Activated CD4-positive, alpha-beta T cell treated with anti-CD3 and anti-CD28 coated beads, Interleukin-2, amount 10 ng/mL, durations not matched to agents 24 days and 14 days (primary cell): ENCODE measurements around the gene EFNA5. TPM values are rescaled to one million over a fixed set of nuclear protein-coding genes. Genes with fewer than 3 reads are reported as not detected.
A peak's percentile ranks its signal among the peaks of the same experiment; 100 is the strongest.

ENCODE experiments used
- DNase-seq: peaks from one replicate; pipeline ENCODE4 v3.0.0; 2022
- H3K27ac Mint-ChIP-seq: one replicate; pipeline ENCODE4 v1.8.0; 2022; ENCODE audit warnings: mild to moderate bottlenecking, mixed read lengths
- H3K27me3 Mint-ChIP-seq: one replicate; pipeline ENCODE4 v1.8.0; 2022; ENCODE audit warnings: mixed read lengths
- H3K36me3 Mint-ChIP-seq: one replicate; pipeline ENCODE4 v1.8.0; 2022; ENCODE audit warnings: low read depth, mild to moderate bottlenecking, mixed read lengths
- H3K4me1 Mint-ChIP-seq: one replicate; pipeline ENCODE4 v1.8.0; 2021; ENCODE audit warnings: mixed read lengths
- H3K4me3 Mint-ChIP-seq: one replicate; pipeline ENCODE4 v1.8.0; 2022; ENCODE audit warnings: mild to moderate bottlenecking, moderate library complexity, mixed read lengths
- H3K9me3 Mint-ChIP-seq: one replicate; pipeline ENCODE4 v1.8.0; 2021; ENCODE audit warnings: mixed read lengths
- intact Hi-C: fragments of 100-400 bp; cut with micrococcal nuclease; formaldehyde crosslinking; loops from one replicate; pipeline ENCODE4 v1.15.1; 2023
- total RNA-seq: library from RNA; stranded (reverse); gene quantifications from 2 replicates; pipeline ENCODE4 v1.2.3, GENCODE V29; 2022

Gene EFNA5
- total RNA-seq, 1 donor from 2014 or later = not detected

DNA sequence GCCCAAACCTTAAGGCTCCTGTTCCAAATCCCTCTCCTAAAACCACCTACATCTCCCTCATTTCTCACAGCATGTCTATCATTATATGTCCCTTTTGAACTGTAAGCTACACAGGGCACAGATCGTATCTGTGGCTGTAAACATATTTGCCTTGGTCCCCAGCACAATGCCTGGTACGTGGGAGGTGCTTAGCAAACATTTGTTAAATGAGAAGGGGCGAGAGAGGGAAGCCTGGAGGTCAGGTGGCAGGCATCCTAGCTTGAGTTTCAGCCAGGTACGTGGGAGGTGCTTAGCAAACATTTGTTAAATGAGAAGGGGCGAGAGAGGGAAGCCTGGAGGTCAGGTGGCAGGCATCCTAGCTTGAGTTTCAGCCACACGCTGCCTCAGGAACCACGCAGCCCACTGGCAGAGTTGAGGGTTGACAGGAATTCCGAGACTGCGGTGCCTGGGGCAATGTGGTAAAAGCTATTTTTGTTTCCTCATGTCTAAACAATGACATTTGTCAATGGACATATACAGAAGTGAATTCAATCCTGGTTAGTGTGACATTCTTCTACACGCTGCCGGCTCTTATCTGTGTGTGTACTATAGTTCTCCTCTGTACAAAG lies 113.6 kb downstream of the EFNA5 start:
- Mint-ChIP-seq H3K4me3 (no peak overlapping the region), H3K36me3 (no peaks in the 10 kb centered on the region), H3K27me3 (peaks cover 14% of the 10 kb centered on the region), H3K27ac (no peak overlapping the region), H3K4me1 (no peaks in the 10 kb centered on the region), H3K9me3 (no peaks in the 10 kb centered on the region)
- intact Hi-C loops = no loop called here
- DNase-seq = no peak

DNA sequence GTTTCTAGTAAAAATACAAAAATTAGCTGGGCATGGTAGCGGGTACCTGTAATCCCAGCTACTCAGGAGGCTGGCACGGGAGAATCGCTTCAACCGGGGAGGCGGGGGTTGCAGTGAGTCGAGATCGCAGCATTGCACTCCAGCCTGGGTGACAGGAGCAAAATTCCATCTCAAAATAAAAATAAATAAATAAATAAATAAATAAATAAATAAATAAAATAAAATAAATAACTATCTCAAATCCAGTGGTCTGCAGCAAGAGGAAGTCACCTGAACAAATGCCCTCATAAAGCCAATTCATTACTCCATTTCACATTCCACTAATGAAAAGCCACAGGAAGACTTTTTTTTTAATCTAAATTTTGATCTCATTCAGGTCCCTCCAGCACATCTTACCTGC lies 114.2 kb downstream of the EFNA5 start:
- no peak for DNase-seq
- Mint-ChIP-seq H3K4me3 (no peak overlapping the region), H3K27ac (no peak overlapping the region), H3K27me3 (peaks cover 14% of the 10 kb centered on the region), H3K36me3 (no peaks in the 10 kb centered on the region), H3K9me3 (no peaks in the 10 kb centered on the region), H3K4me1 (no peaks in the 10 kb centered on the region)
- intact Hi-C loops = no loop called here

DNA sequence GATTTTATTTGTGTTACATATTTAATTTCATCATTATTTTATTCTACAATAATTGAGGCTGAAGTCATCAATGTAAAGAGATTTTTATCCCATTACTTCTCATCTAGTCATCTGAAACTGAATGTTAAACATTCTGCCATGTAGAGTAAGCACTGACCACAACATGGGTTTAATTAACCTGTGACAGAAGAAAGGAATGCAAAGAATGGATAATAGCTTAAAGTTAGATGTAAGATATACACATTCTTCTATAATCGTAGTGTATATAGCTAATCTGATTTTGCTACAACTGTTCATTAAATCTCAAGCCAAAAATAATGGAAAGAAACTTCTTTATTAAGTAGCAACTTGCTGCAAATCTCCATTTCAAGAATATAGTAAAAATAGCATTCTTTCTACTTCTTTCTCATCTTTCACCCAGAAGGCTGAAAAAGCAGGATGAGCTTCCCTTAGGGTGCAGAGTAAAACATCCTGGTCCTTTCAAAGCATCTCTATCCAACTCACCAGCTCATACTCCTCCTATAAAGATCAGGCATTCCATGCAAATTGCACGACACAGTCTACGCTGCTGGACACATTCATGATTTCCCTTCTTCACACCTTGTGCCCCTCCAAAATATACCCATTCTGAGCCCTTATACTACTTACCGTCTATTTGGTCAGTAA lies 115.2 kb downstream of the EFNA5 start:
- H3K4me3 Mint-ChIP-seq = no peak overlapping the region
- H3K27me3 Mint-ChIP-seq = peaks cover 14% of the 10 kb centered on the region
- no peaks in the 10 kb centered on the region for H3K4me1 Mint-ChIP-seq
- H3K27ac Mint-ChIP-seq = no peak overlapping the region
- DNase-seq = no peak
- intact Hi-C loops = no loop called here
- H3K9me3 Mint-ChIP-seq = no peaks in the 10 kb centered on the region
- H3K36me3 Mint-ChIP-seq = no peaks in the 10 kb centered on the region

DNA sequence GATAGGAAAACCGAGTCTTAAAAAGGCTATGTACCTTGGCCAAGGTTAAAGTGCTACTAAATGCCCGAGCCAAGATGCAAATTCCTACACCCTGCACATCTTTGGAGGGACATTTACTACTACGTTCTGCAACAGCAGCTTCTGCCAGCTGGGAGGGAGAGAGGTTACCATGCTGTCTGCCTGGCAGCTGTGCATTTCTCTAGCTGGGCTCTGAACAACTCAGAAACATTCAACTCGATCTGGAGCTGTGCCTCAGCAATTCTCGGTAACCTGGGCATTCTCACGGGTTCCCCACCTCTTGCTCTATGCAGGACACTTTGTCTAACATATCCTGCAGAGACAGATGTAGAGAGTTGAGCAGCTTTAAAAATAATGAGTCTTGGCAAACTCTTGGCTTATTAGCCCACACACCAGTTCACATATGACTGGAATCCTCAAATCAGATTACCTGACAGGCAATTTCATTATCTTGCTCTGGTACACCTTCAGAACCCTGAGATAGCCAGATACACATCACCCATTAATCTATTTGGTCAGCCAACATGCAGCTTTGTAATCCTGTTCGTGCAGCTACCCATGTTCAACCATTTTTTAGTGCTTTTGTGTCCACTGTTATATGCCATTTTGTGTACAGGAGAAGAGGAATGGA lies 115.8 kb downstream of the EFNA5 start:
- H3K4me3 Mint-ChIP-seq = no peak overlapping the region
- H3K9me3 Mint-ChIP-seq = no peaks in the 10 kb centered on the region
- no peak overlapping the region for H3K27ac Mint-ChIP-seq
- H3K36me3 Mint-ChIP-seq = no peaks in the 10 kb centered on the region
- intact Hi-C loops = no loop called here
- DNase-seq = no peak
- no peaks in the 10 kb centered on the region for H3K4me1 Mint-ChIP-seq
- H3K27me3 Mint-ChIP-seq = peaks cover 11% of the 10 kb centered on the region

DNA sequence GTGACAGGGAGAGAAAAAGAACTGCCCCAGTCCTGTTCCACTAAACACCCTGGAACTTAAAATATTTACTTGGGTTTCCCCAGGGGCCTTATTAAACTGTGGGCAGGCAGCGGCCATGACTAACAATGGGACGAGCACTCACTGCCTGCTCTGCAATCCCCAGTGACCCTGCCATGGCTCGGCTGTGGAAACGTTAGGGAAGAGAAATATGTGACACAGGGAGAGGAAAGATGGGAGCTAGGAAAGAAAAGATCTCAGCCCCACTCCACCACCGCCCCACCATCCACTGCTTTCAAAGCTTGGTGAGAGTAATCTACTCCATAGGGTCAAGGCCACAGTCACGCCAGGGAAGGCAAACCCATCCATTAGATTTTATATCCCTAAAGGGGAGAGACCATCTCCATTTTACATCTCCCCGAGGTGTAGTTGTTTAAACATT lies 117.6 kb downstream of the EFNA5 start:
- H3K36me3 Mint-ChIP-seq = no peaks in the 10 kb centered on the region
- H3K4me1 Mint-ChIP-seq = no peaks in the 10 kb centered on the region
- intact Hi-C loops = no loop called here
- DNase-seq = no peak
- no peaks in the 10 kb centered on the region for H3K9me3 Mint-ChIP-seq
- H3K27me3 Mint-ChIP-seq = peaks cover 6% of the 10 kb centered on the region
- no peak overlapping the region for H3K4me3 Mint-ChIP-seq
- no peak overlapping the region for H3K27ac Mint-ChIP-seq

DNA sequence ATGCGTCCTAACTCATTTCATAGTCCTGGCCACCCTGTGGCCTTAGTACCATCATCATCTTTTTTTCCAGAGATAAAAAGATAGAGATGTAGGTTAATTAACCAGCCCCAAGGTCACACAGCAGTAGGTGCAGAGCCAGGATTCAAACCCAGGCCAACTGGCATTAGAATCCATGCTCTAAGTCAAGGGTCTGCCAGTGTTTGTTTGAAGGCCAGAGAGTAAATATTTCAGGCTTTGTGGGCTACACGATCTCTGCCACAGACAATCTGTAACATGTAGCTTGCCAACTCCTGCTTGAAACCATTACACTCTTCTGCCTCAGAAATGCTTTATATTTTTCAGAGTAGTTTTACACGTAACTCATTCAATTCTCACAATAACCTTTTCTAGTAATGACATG lies 119.6 kb downstream of the EFNA5 start:
- H3K27ac Mint-ChIP-seq = no peak overlapping the region

DNA sequence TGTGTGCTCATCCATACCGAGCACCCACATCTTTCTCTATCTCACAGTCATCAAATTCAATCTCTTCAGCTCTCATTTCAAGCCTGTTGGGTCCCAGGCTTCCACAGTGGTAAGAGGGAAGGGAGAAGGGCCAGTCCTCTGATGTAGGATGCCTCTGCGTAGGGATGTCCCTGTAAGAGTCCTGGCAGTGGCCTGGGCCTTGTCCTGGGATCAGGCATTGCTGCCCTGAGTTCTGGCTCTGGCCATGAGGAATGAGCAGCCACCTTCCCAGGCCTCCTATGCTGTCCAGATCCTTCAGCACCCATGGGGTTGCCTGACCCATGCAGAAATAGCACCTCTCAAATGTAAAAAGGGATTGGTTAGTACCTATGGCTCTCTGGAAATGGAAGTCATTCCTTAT lies 121.2 kb downstream of the EFNA5 start:
- H3K27me3 Mint-ChIP-seq = peaks cover 4% of the 10 kb centered on the region

More for the DNA sequence above, 119.6 kb downstream of the EFNA5 start:
- no peaks in the 10 kb centered on the region for H3K36me3 Mint-ChIP-seq
- DNase-seq = peak; percentile 32
- intact Hi-C loops = no loop called here
- peaks cover 6% of the 10 kb centered on the region for H3K27me3 Mint-ChIP-seq
- no peaks in the 10 kb centered on the region for H3K4me1 Mint-ChIP-seq
- H3K9me3 Mint-ChIP-seq = no peaks in the 10 kb centered on the region
- H3K4me3 Mint-ChIP-seq = no peak overlapping the region

DNA sequence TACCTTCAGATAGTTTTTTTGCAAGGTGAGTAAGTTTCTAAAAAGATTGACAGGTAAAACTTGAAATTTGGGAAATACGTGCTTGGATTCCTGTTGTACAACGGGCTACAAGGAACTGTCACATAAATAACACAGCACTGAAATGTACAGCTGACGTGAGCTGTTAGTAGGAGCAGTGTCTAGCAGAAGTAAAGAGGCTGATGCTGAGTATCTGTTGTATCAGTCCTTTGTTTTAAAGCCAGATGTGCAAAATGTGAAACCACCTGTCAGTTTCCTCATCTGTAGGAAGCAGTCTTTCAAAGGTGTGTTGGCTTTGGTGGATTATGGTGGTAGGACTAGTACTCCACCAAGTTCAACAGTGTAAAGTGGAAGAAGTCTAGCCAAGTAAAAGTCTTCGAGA lies 122.3 kb downstream of the EFNA5 start:
- Mint-ChIP-seq H3K36me3 (no peaks in the 10 kb centered on the region), H3K27ac (no peak overlapping the region), H3K27me3 (peaks cover 4% of the 10 kb centered on the region), H3K4me3 (no peak overlapping the region), H3K4me1 (no peaks in the 10 kb centered on the region), H3K9me3 (no peaks in the 10 kb centered on the region)
- intact Hi-C loops = no loop called here
- DNase-seq = no peak

More for the DNA sequence above, 121.2 kb downstream of the EFNA5 start:
- peak; percentile 47 for DNase-seq
- Mint-ChIP-seq H3K9me3 (no peaks in the 10 kb centered on the region), H3K27ac (no peak overlapping the region), H3K4me1 (no peaks in the 10 kb centered on the region), H3K4me3 (no peak overlapping the region), H3K36me3 (no peaks in the 10 kb centered on the region)
- intact Hi-C loops = no loop called here

DNA sequence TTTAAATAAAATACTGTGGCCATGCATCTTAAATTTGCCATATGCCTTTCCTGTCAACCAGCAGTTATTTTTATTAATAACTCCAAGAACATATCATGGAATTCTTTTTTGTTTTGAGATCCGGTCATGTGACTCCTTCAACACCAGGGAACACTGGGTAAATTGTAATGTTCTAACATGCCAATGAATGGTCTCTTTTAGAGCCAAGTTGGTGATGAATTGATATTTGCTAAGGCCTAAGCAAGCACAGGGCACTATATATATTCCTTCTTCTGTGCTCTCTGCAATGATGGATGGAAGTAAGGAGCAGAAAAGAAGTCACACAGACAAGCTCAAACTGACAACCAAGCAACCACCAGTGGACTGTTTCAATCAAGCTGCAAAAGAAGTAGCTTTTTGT lies 124.0 kb downstream of the EFNA5 start:
- DNase-seq = no peak
- no peaks in the 10 kb centered on the region for H3K9me3 Mint-ChIP-seq
- no peak overlapping the region for H3K27ac Mint-ChIP-seq
- H3K4me3 Mint-ChIP-seq = no peak overlapping the region
- H3K27me3 Mint-ChIP-seq = peaks cover 8% of the 10 kb centered on the region
- H3K4me1 Mint-ChIP-seq = no peaks in the 10 kb centered on the region
- intact Hi-C loops = no loop called here
- H3K36me3 Mint-ChIP-seq = no peaks in the 10 kb centered on the region

DNA sequence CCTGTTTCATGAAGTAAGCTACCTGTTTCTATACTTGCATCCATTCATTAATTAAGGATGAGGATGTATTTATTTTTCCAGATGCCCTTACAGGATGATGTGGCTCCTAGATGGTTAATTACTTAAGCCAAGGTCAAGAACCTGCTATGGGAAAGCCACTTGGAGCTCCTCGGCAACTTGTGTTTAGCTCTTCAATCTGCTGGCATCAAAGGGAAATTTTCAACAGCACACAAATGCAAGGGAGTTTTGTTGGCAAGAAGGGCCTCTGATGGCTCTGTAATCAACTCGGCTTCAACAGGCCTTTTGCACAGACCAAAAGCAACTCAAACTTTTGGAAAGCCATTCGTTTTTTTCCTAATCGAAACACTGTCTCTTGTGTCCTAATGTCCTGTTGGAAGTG lies 125.3 kb downstream of the EFNA5 start:
- Mint-ChIP-seq H3K9me3 (no peaks in the 10 kb centered on the region), H3K4me3 (no peak overlapping the region), H3K4me1 (no peaks in the 10 kb centered on the region), H3K36me3 (no peaks in the 10 kb centered on the region), H3K27ac (no peak overlapping the region), H3K27me3 (peaks cover 6% of the 10 kb centered on the region)
- intact Hi-C loops = no loop called here
- no peak for DNase-seq

DNA sequence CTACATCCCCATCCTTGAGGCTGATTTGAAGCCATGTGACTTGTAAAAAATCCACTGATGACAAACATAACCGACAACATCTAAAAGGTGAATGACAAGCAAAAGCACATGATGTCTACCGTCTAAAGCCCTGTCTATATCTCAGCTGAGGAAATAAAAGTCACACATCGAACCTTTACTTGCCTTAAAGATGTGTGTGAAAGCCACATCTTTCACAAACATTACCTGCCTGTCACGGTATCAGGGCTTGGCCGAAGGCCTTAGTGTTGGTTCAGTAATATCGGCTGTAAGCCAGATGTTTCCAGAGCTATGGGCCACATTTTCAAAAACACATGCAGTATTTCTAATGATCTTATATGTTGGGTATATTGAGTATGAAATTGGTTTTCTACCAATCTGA lies 125.8 kb downstream of the EFNA5 start:
- Mint-ChIP-seq H3K27me3 (peaks cover 7% of the 10 kb centered on the region), H3K4me1 (no peaks in the 10 kb centered on the region), H3K36me3 (no peaks in the 10 kb centered on the region), H3K27ac (no peak overlapping the region), H3K9me3 (no peaks in the 10 kb centered on the region), H3K4me3 (no peak overlapping the region)
- intact Hi-C loops = no loop called here
- no peak for DNase-seq

DNA sequence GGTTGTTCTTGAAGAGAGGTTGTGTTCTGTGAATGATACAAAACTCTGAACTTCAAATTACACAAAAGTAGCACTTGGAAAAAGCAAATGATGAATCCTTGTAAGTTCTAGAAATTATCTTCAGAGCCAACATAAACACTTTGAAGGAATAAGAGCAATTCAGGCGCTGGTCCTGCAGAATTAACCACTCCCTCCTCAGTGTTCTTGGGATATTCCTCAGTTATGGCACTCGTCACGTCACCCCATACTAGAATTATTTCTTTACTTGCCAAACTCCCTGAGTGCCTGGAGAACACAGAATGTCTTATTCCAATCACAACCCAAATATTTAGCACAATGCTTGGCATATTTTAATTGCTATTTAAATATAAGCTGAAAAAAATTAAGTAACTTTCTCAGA lies 126.3 kb downstream of the EFNA5 start:
- no peaks in the 10 kb centered on the region for H3K9me3 Mint-ChIP-seq

DNA sequence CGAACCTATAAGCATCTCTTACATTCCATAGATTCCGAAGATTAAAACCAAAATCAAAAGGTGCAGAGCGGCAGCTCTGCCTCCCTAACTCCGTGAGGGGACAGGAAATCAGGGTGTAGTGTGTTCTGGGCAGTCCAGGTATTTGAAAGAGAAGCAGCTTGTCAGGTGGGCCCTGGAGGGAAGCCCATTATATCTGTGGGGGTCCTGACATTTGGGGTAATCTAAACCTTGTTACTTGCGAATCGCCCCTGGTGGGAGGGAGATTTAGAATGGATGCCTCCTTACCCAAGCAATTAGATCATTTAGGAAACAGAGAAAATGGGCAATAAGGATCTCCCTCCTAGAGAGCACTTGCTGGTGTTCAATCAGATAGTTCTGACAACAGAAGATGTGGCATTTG lies 126.9 kb downstream of the EFNA5 start:
- intact Hi-C loops = no loop called here
- Mint-ChIP-seq H3K27ac (no peak overlapping the region), H3K36me3 (no peaks in the 10 kb centered on the region), H3K27me3 (peaks cover 11% of the 10 kb centered on the region), H3K9me3 (no peaks in the 10 kb centered on the region), H3K4me1 (no peaks in the 10 kb centered on the region), H3K4me3 (no peak overlapping the region)
- DNase-seq = no peak

More for the DNA sequence above, 126.3 kb downstream of the EFNA5 start:
- H3K36me3 Mint-ChIP-seq = no peaks in the 10 kb centered on the region
- intact Hi-C loops = no loop called here
- peaks cover 10% of the 10 kb centered on the region for H3K27me3 Mint-ChIP-seq
- no peak overlapping the region for H3K27ac Mint-ChIP-seq
- H3K4me1 Mint-ChIP-seq = no peaks in the 10 kb centered on the region
- DNase-seq = no peak
- no peak overlapping the region for H3K4me3 Mint-ChIP-seq

DNA sequence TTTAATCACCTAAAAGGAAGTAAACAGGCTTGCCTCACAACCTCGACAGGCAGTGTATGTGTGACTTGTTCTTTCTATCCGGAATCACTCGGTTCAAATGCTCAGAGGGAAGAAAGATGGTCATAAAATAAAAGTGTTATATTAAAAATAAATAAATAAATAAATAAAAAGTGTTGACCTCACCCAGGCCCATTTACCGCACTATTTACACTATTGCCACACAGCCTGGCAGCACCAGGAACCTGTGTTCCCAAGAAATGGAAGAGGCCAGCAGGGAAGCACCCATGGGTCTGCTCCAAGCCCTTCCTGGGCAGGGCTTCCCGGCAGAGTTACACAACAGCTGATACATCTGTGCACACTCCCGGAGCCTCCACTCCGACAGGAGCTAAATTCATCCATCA lies 127.9 kb downstream of the EFNA5 start:
- H3K9me3 Mint-ChIP-seq = no peaks in the 10 kb centered on the region
- H3K27ac Mint-ChIP-seq = no peak overlapping the region
- peaks cover 5% of the 10 kb centered on the region for H3K4me1 Mint-ChIP-seq
- H3K4me3 Mint-ChIP-seq = no peak overlapping the region
- peaks cover 11% of the 10 kb centered on the region for H3K27me3 Mint-ChIP-seq
- DNase-seq = no peak
- no peaks in the 10 kb centered on the region for H3K36me3 Mint-ChIP-seq
- intact Hi-C loops = no loop called here
